Panc1 (cell line): ENCODE data around the gene DENND10. TPM values are rescaled to one million over a fixed set of nuclear protein-coding genes. Genes with fewer than 3 reads are reported as not detected.

Experiments
- ATAC-seq: fragments of 200-7000 bp; cut with Tn5 transposase; 2 replicates; pipeline ENCODE4 v1.9.1; 2020; ENCODE audit warnings: mild to moderate bottlenecking, moderate library complexity
- BruUV-seq: library from RNA; stranded (reverse); fragments of 400-500 nt; replicated peaks from 2 replicates; lab custom pipeline; 2021; lab: Mats Ljungman, UMichigan
- CTCF ChIA-PET: fragments of 300-600 bp; sonication (Branson Sonifier 250); formaldehyde crosslinking; loops from one replicate; lab custom pipeline; 2022; ENCODE audit warnings: antibody characterized with exemption; lab: Charles Lee
- POLR2A ChIA-PET: fragments of 300-600 bp; sonication (Branson Sonifier 250); formaldehyde crosslinking; loops from one replicate; lab custom pipeline; 2022; ENCODE audit warnings: antibody characterized with exemption; lab: Charles Lee
- DNase-seq: peaks from one replicate; pipeline ENCODE4 v3.0.0-alpha.2; 2010; ENCODE audit warnings: low read depth, low spot score
- H3K27ac ChIP-seq: 2 replicates; pipeline ENCODE4 v1.5.1; 2011; ENCODE audit warnings: mild to moderate bottlenecking, low read length, inconsistent platforms
- H3K27me3 ChIP-seq: fragments of 200-500 bp; sonication (Bioruptor generic); 2 replicates; pipeline ENCODE4 v1.6.0; 2014; ENCODE audit warnings: low read length, inconsistent platforms; ENCODE audit not compliant: control insufficient read depth, insufficient read depth
- H3K36me3 ChIP-seq: fragments of 200-500 bp; sonication (Bioruptor generic); 2 replicates; pipeline ENCODE4 v1.5.1; 2014; ENCODE audit warnings: inconsistent platforms, mild to moderate bottlenecking, low read length, moderate library complexity; ENCODE audit not compliant: control insufficient read depth, insufficient read depth
- H3K4me1 ChIP-seq: 2 replicates; pipeline ENCODE4 v1.5.1; 2011; ENCODE audit warnings: inconsistent platforms, mild to moderate bottlenecking, low read length, moderate library complexity; ENCODE audit not compliant: control insufficient read depth, insufficient read depth
- H3K4me3 ChIP-seq, 2 experiments: 2 replicates each; pipeline ENCODE4 v1.5.1; 2011 to 2012; ENCODE audit warnings: low read depth in 2 of 2, low read length in 2 of 2, mild to moderate bottlenecking in 2 of 2, inconsistent platforms in 1 of 2, moderate library complexity in 1 of 2
- H3K9me3 ChIP-seq: fragments of 200-500 bp; sonication (Bioruptor generic); 2 replicates; pipeline ENCODE4 v1.5.1; 2014; ENCODE audit warnings: low read depth, mild to moderate bottlenecking, inconsistent platforms, low read length, moderate library complexity; ENCODE audit not compliant: control insufficient read depth, insufficient read depth
- CTCF ChIP-seq: fragments of 450-650 bp; IDR thresholded peaks from 2 replicates; pipeline ENCODE4 v1.5.1; 2017; ENCODE audit warnings: mild to moderate bottlenecking
- POLR2AphosphoS5 ChIP-seq: IDR thresholded peaks from 2 replicates; pipeline ENCODE4 v1.6.1; 2012; ENCODE audit warnings: mild to moderate bottlenecking, low read depth, low read length, moderate library complexity
- SIN3A ChIP-seq: IDR thresholded peaks from 2 replicates; pipeline ENCODE4 v1.6.1; 2012; ENCODE audit warnings: low read depth, mild to moderate bottlenecking, low read length, moderate library complexity, borderline replicate concordance; ENCODE audit not compliant: insufficient read depth
- TCF7L2 ChIP-seq: IDR thresholded peaks from 2 replicates; pipeline ENCODE4 v1.6.1; 2011; ENCODE audit warnings: mild to moderate bottlenecking, low read depth, low read length, inconsistent platforms
- in situ Hi-C: cut with HindIII; loops from 2 replicates; pipeline ENCODE4 v1.10.0; 2016; ENCODE audit warnings: low sequenced_read_pairs, low pct_unique_long_range_greater_than_20kb
- intact Hi-C: fragments of 100-400 bp; cut with micrococcal nuclease; formaldehyde crosslinking; loops from one replicate; pipeline ENCODE4 v1.10.0; 2022; ENCODE audit not compliant: unreplicated experiment
- total RNA-seq: library from RNA; stranded (reverse); gene quantifications from one replicate; pipeline ENCODE4 v1.2.1, GENCODE V29; 2021; ENCODE audit not compliant: unreplicated experiment
- TF ChIP-seq, protein P1 (sequence below), 2 experiments: IDR thresholded peaks; 2 replicates each; pipeline ENCODE4 v1.6.1; 2011 to 2012; ENCODE audit warnings: low read depth in 2 of 2, control low read depth in 1 of 2, low read length in 1 of 2, mild to moderate bottlenecking in 1 of 2, moderate library complexity in 1 of 2; ENCODE audit not compliant: insufficient read depth in 1 of 2

The DENND10 gene
- total RNA-seq, 1 experiment from 2014 or later, result 72.8 TPM

GRCh38 chr10:119084896-119085295 lies 19.0 kb upstream of the DENND10 start:
- no TSS peak for BruUV-seq
- no peak for TF ChIP-seq SIN3A
- no peak for TF ChIP-seq TCF7L2
- Histone ChIP-seq H3K36me3 (peaks cover under 1% of the 10 kb centered on the region; the same call in 1 of the 2 replicates), H3K4me3 (no peak overlapping the region), H3K27ac (no peak overlapping the region), H3K4me1 (no peaks in the 10 kb centered on the region), H3K27me3 (no peaks in the 10 kb centered on the region), H3K9me3 (no peaks in the 10 kb centered on the region)
- intact Hi-C loops, result no loop called here
- no peak for DNase-seq
- ATAC-seq, result no peak
- in situ Hi-C loops, result no loop called here
- ChIA-PET POLR2A (interaction anchor here (0.7 kb wide), 1 partner anchor 46 kb away, joined by 6 read pairs; no protein-coding TSS in a partner anchor), CTCF (interaction anchor here (0.7 kb wide), 1 partner anchor 13 kb away, joined by 10 read pairs; no protein-coding TSS in a partner anchor)

- H3K27me3 ChIP-seq, result no peaks in the 10 kb centered on the region
- H3K36me3 ChIP-seq, result no peaks in the 10 kb centered on the region
- TF ChIP-seq, protein P1, sequence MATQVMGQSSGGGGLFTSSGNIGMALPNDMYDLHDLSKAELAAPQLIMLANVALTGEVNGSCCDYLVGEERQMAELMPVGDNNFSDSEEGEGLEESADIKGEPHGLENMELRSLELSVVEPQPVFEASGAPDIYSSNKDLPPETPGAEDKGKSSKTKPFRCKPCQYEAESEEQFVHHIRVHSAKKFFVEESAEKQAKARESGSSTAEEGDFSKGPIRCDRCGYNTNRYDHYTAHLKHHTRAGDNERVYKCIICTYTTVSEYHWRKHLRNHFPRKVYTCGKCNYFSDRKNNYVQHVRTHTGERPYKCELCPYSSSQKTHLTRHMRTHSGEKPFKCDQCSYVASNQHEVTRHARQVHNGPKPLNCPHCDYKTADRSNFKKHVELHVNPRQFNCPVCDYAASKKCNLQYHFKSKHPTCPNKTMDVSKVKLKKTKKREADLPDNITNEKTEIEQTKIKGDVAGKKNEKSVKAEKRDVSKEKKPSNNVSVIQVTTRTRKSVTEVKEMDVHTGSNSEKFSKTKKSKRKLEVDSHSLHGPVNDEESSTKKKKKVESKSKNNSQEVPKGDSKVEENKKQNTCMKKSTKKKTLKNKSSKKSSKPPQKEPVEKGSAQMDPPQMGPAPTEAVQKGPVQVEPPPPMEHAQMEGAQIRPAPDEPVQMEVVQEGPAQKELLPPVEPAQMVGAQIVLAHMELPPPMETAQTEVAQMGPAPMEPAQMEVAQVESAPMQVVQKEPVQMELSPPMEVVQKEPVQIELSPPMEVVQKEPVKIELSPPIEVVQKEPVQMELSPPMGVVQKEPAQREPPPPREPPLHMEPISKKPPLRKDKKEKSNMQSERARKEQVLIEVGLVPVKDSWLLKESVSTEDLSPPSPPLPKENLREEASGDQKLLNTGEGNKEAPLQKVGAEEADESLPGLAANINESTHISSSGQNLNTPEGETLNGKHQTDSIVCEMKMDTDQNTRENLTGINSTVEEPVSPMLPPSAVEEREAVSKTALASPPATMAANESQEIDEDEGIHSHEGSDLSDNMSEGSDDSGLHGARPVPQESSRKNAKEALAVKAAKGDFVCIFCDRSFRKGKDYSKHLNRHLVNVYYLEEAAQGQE (IDR thresholded peaks at IDR 0.05; ENCODE audit: insufficient read depth in 1 of 2, low read depth in 2 of 2, low read length in 1 of 2), result no peak
- TF ChIP-seq TCF7L2 (no peak), CTCF (no peak), SIN3A (no peak), POLR2AphosphoS5 (no peak)
- CTCF ChIA-PET, result no interaction called here
- intact Hi-C loops, result no loop called here
- H3K27ac ChIP-seq, result no peak overlapping the region
- DNase-seq, result no peak
- no peaks in the 10 kb centered on the region for H3K4me1 ChIP-seq
- POLR2A ChIA-PET, result no interaction called here
- H3K9me3 ChIP-seq, result no peaks in the 10 kb centered on the region
- in situ Hi-C loops, result no loop called here
- no TSS peak for BruUV-seq
- ATAC-seq, result no peak
- no peak overlapping the region for H3K4me3 ChIP-seq
Measured at GRCh38 chr10:119087271-119087882, 16.5 kb upstream of the DENND10 start.
